DMS53 (cell line): Measurements from ENCODE around the gene WWOX.
"Not testable (repeated sequence)": the region's sequence is repeated elsewhere in the genome, so short reads cannot be mapped to it uniquely, and the experiment has no call there.

Experiments used
- DNase-seq: peaks from one replicate; lab custom pipeline; 2025; lab: John Stamatoyannopoulos, UW

WWOX gene

DNA sequence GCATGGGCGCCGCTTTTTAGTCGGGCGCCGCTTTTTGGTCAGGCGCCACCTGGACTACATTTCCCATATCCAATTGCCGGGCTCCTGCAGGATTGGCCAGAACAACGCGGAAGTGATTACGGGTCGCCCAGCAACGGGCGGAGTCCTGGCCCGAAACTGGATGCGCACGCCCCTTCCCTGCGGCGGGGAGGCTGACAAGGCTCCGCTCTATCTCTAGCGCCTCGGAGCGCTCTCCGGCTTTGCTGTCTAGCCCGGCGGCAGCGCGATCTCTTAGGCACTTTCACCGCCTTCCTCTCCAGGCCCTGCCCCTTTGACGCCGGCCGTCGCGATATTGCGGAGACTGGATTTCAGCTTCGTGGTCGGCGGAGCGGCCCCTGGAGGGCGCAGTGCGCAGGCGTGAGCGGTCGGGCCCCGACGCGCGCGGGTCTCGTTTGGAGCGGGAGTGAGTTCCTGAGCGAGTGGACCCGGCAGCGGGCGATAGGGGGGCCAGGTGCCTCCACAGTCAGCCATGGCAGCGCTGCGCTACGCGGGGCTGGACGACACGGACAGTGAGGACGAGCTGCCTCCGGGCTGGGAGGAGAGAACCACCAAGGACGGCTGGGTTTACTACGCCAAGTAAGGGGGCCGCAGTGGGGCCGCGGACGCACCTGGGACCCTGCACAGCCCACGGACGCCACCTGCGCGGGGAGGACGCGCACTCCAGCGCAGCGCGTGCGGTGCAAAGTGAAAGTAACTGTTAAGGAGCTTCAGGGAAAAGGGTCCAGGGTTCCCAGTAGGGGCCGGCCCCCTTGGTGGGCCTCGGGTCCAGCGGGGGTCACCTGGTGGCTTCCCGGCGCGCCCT lies at the start of gene WWOX:
Gene WWOX (plus strand): TSS at position 384 of the 841 bp plus-strand sequence.
- peak; percentile 98 for DNase-seq

DNA sequence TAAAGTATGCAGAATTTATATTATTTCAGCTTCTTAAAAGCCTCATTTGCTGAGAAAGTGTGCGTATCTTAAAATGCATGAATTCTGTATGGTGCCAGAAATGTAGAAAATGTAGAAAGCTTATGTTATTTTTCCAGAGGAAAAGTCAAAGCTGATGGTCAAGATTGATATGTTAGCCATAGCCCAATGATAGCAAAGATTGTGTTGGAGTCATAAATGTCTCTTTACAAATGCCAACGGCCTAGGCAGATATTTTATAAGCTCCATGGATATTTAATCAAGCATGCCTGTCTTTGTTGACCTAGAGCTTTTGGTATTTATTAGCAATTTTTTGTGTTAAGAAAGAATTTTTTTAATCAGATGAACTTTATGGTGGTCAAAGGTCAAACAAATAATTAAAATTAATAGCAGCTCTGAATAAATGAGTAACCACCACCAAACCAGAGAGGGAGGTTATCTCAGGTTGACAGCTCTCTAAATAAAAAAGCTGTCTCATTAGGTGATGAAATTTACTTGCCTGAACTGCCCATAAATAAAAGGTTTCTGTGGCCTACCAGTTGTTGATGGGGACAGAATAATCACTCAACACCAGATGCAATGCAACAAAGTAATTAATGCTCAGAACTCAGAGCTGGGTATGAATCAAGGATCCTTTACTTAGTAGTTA lies 48.6 kb upstream of the WWOX start:
- DNase-seq = no peak

DNA sequence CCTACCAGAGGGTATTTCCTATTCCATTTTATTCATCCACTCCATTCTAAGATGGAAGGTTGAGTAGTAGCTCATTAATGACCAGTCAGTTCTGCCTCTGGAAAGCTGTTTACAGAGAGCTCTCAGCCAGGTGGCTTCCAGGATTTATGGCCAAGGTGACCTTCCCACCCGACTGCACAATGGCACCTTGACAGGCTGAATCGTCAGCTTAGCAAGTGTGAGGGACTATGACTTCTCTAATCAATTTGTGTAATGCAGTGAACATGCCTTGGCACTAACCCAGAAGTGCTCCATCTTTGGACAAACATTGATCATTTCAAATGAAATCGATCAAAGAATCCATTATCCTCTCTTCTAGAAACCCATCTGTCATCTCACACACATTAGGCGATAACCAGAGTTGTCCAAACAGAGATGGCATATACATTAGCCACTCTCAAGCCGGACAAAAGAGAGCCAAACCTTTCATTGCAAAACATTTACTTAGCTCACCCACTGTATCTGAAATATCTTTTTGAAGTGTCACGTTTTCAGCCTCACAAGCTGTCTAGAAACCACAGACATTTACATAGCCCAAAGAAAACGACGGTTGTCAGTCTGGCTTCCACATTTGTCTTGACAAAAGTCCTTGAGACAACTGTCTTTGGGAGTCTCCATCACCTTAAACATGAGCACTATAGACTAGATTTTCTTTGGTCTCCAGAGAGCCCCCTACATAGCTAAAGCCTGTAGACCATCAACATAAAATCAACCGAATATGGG lies 41.5 kb upstream of the WWOX start:
- no peak for DNase-seq

DNA sequence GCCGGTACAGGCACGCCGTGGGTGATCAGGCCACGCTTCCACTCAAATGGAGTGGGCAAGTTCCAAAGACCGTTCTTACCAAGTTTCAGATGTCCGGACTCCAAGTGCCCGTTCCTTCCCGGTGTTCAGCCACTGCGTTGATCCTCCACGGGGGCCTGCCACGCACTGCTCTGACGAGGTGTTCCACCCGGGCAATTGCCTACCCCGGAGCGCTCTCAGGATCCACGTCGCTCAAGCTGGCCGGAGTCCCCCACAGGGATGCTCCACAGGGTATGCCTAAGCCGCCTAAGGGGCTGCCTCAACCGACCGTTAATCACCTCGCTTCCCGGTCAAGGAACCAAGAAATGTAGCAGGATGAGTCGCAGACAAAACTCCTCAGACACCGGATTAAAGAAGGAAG lies 39.6 kb upstream of the WWOX start:
- DNase-seq = not testable (repeated sequence)

DNA sequence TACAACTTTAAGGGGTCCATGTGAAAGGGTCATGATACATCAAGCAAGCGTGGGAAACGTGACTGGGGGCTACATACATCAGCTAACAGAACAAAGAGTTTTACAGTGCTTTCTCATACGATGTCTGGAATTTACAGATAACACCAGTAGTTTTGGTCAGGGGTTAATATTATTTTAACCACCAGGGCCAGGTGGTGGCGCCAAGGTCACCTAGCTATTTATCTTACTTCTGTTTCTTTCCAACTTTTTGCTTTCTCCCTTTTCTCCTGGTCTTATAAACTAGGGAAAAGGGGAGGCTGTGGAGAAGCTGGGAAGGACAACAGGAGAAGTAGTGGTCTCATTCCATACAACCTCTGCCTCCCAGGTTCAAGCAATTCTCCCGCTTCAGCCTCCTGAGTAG lies 39.2 kb upstream of the WWOX start:
- no peak for DNase-seq

DNA sequence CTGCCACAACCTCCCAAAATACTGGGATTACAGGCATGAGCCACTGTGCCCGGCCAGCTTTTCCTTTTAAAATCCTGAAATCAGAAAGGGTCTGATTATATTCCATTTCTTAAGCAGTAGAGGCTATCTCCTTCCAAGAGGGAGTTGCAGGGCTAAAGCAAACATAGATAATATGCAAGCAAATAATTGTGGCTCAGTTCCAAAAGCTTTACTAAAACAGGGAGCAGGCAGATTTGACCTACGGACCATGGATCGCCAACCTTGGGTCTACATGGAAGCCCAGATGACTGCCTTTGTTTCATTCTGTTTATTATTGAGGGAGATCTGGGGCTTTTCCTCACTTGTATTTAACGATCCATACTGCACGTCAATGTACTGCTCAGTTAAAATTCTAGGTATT lies 38.6 kb upstream of the WWOX start:
- DNase-seq = no peak

DNA sequence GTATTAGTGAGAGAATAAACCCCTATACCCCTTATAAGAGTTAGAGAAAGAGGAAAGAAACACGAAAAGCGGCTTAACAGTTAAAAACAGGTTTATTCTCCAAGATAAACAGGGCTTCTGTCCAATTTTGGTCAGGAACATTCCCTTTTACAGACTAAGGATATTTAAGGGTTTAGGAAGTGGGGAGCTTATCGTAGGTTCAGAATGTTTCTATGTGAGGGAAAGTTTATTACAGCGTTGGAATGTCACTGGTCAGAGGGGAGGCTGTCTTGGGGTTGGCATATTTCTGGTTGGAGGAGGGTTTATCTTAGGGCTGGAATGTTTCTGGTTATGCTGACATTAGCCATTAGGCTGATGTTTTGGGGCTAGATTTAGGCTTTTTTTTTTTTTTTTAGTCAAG lies 34.1 kb upstream of the WWOX start:
- no peak for DNase-seq

DNA sequence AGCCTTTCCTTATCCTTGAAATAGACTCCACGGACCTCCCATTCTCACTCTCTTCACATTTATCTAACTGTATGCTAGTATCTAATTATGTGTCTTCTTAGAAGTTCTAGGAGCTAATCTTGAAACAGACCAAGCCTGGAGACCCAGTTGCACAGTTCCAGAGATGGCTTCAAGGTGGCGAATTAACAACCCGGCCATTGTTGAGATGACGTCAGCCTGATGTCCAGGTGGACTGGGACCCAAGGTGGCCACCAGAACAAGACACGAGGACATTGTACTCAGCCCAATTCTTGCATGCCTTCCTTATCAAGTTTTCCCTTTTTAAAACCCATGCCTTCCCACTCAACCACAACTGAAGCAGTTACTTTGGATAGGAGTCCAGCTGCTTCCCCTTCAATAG lies 29.5 kb upstream of the WWOX start:
- DNase-seq = no peak

DNA sequence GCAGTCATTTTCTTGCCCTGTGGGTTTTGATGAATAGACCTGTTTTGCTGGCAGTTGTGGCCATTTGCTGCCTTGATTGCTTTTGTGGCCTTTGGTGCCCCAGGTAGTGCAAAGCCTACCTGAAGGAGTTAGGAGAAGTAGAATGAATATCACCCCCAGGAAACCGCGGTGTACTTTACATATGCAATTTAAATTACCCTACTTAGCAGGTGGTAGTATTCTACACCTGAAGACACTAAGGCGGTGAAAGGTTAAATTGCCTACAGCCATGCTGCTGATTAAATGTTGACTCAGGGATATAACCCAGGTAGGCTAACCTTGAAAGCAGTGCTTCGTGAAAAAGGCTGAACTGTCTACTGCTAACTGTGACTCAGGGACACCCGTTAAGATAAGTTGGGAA lies 27.2 kb upstream of the WWOX start:
- DNase-seq = peak; percentile 2

DNA sequence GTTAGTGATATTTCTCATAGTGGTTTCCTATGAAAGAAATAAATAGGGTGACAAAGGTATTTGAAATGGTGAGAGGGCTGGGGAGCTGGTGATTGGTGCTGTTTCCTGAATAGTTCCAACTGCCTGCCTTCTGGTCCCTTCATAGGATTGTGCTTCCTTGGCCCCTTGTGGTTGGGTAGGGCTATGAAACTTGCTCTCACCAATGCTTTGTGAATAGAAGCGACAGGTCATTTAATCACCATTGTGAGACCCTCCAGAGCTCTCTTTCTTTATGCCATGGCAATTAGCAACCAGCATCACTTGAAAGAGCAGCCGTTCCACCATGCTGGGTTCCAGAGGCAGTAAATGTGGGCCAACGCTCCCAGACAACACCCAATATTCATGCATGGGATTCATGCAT lies 23.7 kb upstream of the WWOX start:
- no peak for DNase-seq

DNA sequence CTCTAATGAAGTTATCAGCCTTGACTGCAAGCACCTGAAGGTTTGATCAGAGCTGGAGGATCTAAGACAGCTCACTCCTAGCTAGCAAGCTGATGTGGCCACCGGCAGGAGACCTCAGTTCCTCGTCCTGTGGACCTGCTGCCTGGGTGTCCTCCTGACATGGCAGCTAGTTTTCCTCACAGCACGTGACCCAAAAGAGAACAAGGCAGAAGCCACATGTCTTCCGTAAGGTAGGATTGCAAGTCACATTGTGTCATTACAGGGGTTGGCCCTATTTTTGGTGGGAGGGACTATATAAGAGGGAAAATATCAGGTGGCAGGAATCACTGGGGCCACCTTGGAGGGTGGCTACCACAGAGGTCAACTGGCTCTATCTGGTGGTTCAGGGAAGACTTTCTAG lies 18.1 kb upstream of the WWOX start:
- no peak for DNase-seq

DNA sequence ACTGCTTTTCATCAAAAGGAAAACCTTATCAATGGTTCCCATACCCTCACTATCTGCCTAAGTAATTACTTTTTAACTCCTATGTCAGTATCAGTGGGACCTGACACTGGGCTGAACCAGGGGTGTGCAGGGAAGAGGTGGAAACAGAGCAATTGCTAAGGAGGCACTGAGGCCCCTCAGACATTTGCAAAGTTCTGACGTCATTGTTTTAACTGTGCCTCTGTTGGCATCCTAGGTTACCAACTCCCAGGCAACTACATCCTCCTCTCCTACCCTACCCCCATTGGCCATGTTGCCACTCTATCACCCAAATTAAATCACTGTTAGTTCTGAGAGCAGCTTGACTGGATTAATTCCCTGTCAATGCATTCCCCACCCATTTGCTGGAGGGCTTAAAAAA lies 8.0 kb upstream of the WWOX start:
- DNase-seq = no peak

DNA sequence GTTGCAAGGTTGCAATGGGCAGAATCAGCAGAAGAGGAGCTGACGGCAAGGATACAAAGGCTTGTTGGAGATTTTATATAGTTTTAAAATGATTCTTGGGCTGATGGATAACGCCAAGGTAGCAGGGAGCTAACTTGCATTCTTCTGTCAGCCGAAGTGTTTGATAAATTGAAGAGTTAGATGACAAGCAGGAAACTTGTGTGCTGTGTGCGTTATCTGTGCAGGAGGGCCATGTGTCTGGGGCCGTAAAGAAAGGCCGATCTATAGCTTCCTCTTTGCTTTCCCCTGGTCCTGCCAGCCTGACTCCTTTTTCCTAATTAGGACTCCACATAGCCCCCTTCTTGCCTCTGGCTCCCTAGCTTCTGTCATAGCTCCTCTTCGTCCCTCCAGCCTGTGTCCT lies 6.7 kb upstream of the WWOX start:
- DNase-seq = no peak

DNA sequence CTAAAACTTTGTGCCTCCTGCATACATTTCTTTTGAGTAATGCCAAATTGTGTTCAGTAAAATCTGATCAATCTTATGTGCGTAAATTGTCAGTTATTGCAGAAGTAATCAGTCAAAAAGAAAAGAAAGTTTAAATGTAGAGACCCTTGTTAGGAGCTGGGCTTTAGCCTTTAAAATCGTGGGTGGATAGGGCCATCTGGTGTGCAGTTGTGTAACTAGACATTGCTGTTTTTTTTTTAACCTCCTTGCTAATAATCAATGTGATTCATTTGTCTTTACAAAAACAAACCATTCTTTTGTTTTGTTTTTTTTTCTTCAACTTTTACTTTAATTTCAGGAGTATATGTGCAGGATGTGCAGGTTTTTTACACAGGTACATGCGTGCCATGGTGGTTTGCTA lies 5.3 kb upstream of the WWOX start:
- DNase-seq = peak; percentile 4

DNA sequence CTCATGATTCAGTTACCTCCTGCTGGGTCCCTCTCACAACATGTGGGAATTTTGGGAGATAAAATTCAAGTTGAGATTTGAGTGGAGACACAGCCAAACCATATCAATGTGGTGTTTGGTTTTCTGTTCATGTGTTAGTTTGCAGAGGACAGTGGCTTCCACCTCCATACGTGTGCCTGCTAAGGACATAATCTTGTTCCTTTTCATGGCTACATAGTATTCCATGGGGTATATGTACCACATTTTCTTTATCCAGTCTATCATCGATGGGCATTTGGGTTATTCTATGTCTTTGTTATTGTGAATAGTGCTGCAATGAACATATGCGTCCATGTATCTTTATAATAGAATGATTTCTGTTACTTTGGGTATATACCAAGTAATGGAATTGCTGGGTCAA lies 4.5 kb upstream of the WWOX start:
- no peak for DNase-seq

DNA sequence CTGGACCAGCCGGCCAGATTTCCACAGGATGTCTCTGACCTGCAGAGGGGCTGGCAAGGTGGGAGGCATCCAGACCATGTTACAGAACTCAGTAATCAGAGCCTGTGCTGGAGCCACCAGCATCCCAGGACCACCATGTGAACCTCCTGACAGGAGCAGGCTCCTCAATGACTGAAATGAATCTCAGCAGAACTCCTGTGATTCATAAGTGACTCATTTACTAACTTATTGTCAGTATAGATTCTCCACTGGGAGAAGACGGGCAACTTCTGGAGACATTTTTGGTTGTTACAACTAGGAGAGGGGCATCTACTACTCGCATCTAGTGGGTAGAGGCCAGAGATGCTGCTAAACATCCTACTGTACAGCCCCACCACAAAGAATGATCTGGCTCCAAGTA lies 3.1 kb upstream of the WWOX start:
- no peak for DNase-seq

DNA sequence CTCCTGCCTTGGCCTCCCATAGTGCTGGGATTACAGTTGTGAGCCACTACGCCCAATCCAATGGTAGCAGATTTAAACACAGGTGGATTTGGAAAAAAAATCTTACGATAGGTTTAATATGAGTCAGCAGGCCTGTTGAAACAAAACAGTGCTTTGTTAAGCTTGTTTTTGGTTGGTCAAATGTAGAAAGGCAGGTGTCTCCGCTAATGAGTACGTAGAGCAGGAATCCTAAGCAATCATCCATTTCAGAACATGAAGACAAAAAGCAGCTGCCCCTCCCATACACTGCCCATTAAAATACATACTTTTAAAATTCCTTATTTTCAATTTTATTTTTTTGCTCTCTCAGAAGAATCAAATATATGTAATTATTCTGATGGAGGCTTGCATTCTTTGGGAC lies 1.9 kb upstream of the WWOX start:
- no peak for DNase-seq

DNA sequence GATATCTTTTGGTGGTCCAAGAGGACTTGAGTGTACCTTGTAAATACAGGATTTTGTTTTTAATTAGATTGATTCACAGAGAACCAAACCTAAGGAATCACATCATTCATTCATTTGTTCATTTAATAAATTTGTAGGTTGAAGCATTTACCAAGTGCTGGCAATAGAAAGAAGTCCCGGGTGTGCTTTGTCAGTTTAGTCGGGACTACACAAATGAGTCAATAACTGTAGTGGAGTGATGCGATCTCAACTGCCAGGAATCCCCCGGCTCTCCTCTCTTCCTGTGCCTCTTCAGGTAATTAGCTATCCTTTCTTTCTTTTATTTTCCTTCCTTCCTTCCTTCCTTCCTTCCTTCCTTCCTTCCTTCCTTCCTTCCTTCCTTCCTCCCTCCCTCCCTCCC lies 1.4 kb upstream of the WWOX start:
- DNase-seq = no peak

DNA sequence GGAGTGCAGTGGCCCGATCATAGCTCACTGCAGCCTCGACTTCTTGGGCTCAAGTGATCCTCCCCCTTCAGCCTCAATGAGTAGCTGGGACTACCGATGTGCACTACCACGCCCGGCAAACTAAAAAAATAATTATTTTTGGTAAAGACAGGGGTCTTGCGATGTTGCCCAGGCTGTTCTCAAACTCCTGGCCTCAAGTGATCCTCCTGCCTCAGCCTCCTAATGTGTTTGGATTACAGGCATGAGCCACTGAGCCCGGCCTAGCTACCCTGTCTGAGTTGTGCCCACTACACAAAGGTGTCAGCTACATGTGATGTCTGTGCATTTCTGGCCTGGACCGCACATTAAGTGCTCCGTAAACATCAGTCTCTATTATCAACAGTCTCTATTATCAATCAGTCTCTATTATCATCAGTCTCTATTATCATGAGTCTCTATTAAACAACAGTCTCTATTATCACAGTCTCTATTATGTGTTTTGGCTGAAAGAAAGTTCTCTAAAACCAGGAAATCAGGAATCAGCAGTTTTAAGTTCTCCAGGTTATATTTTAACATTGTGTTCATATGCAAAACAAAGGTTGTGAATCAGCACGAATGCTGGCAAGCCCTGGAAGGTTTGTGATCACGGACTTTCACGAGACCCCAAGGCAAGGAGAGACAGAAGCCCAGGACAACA lies 721 bp upstream of the WWOX start:
- peak; percentile 33 for DNase-seq

DNA sequence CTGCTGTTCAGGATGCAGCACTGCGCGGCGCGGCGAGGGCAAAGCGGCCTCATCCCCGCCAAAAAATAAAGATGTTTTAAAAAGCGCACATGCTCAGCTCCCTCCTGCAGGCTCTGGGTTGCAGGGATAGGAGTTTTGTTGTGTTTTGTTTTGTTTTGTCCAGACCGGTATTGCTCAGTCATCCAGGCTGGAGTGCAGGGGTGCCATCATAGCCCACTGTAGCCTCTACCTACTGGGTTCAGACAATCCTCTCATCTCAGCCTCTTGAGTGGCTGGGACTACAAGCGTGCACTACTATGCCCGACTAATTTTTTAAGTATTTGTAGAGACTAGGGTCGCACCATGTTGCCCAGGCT lies 636 bp downstream of the WWOX start:
- DNase-seq = no peak

DNA sequence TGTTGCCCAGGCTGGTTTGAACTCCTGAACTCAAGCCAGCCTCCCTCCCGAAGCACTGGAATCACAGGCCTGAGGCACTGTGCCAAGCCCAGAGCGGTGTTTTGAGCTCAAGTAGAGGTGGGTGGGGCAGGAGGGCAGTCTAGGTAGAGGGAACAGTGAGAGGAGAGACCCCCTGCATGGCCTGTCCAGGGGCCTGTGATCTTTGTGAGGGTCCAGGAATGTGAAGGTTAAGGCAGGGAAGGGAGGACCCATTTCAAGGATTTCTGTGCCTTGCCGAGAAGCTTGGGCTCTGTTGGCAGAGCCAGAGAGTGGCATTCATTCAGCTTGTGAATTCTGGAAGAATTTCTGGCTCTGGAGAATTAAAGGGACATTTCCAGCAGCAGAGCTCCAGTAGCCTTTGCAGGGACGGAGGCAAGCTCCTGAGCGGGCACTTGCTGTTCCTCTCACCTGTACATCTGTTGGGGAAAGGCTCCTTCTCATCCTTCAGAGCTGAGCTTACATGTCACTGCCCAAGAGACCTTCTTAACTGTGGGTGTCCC lies 2.7 kb downstream of the WWOX start:
- no peak for DNase-seq

DNA sequence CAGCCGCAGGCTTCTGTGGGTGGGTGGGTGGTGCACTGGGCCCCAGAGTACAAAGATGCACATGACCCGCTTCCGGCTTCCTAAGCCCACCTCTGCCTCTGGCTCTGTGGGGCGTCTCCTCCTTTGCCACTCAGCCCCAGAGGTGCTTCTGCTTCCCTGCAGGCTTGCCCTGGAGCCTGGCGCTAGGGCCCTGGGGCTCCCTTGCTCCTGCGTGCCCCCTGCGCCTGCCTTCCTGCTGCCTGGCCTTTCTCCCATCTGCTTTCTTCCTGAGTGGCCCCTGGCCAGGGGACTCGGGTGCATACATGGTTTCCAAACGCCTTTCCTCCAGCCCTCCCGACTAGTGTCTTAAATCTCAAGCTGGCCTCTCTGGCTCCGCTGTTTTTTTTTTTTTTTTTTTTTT lies 3.4 kb downstream of the WWOX start:
- no peak for DNase-seq
